Measurements from ENCODE around the gene FOXS1. TPM values are rescaled to one million over a fixed set of nuclear protein-coding genes. Genes with fewer than 3 reads are reported as not detected.
A peak's percentile ranks its signal among the peaks of the same experiment; 100 is the strongest.

The FOXS1 gene
- total RNA-seq, 1 donor from 2014 or later, result 26.0 TPM

DNA sequence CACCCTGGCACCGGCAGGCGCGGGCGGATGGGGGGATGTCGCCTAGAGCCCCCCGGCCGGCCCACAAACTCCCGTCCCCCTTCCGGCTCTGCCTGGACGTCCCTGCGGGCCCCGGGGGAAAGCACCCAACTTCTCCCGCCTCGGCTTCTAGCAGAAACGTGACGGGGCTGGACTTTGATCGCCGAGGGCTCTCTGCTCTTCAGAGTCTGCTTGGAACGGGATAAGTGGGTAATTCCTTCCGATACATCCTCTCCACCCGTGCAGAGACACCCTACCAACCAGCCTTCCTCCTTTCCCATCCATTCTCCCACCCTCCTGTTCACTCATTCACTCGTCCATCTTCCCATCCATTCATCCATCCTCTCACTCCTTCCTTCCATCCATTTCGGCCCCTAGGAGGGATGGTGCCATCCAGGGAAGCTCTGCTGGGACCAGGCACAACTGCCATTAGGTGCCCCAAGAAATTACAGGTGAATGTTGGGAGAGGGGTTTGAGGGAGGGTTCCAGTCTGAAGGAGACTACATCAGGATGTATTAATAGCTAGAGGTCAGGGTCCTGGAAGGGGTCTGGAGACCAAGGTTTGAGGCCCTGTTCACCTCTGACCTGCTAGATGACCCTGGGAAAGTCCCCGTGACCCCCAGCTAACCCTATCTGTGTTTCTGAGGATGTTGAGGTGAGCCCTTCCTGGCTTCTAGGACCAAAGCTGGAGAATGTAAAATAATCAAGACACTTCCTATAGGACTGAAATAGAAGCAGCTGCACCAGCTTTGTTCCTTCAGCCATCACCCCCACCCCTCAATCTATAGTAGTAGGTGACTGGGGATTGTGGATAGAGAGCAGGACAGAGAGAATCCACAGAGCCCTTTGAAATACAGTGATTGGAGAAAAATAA, 25.6 kb upstream of the FOXS1 start:
- peaks cover 20% of the 10 kb centered on the region for H3K27me3 Mint-ChIP-seq (ENCODE audit: low read depth, unreplicated experiment)
- H3K79me2 ChIP-seq (ENCODE audit: insufficient read depth, low read length), result no peaks in the 10 kb centered on the region
- H4K20me1 ChIP-seq (ENCODE audit: insufficient read depth, low read length), result no peaks in the 10 kb centered on the region
- no peaks in the 10 kb centered on the region for H3K36me3 ChIP-seq (ENCODE audit: insufficient read depth, low read length)
- H2AFZ ChIP-seq (ENCODE audit: low read depth, low read length), result peak overlapping the region; percentile 94
- H3K4me3 Mint-ChIP-seq (ENCODE audit: unreplicated experiment), result peak overlapping the region; percentile 82
- DNase-seq (ENCODE audit: low read depth), result no peak
- peak overlapping the region; percentile 90 for H3K4me2 ChIP-seq (ENCODE audit: low read length)
- no peaks in the 10 kb centered on the region for H3K9me3 ChIP-seq (ENCODE audit: insufficient read depth, low read depth, low read length)
- no peak for FAIRE-seq
- H3K36me3 Mint-ChIP-seq (ENCODE audit: low read depth, unreplicated experiment), result peaks cover 2% of the 10 kb centered on the region
- peaks cover 2% of the 10 kb centered on the region for H3K9me3 Mint-ChIP-seq (ENCODE audit: unreplicated experiment)
- H3K9ac ChIP-seq (ENCODE audit: low read length), result peak overlapping the region; percentile 71
- peaks cover 4% of the 10 kb centered on the region for H3K4me1 Mint-ChIP-seq (ENCODE audit: low read depth, unreplicated experiment)
- peak overlapping the region; percentile 56 for H3K27ac Mint-ChIP-seq (ENCODE audit: unreplicated experiment)
- no peak overlapping the region for H3K27ac ChIP-seq (ENCODE audit: low read depth, low read length)
- TF ChIP-seq, protein P1, sequence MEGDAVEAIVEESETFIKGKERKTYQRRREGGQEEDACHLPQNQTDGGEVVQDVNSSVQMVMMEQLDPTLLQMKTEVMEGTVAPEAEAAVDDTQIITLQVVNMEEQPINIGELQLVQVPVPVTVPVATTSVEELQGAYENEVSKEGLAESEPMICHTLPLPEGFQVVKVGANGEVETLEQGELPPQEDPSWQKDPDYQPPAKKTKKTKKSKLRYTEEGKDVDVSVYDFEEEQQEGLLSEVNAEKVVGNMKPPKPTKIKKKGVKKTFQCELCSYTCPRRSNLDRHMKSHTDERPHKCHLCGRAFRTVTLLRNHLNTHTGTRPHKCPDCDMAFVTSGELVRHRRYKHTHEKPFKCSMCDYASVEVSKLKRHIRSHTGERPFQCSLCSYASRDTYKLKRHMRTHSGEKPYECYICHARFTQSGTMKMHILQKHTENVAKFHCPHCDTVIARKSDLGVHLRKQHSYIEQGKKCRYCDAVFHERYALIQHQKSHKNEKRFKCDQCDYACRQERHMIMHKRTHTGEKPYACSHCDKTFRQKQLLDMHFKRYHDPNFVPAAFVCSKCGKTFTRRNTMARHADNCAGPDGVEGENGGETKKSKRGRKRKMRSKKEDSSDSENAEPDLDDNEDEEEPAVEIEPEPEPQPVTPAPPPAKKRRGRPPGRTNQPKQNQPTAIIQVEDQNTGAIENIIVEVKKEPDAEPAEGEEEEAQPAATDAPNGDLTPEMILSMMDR (IDR thresholded peaks at IDR 0.05; ENCODE audit: insufficient read depth, low read depth, low read length), result no peak
- peak; percentile 64 for TF ChIP-seq EZH2 (IDR thresholded peaks at IDR 0.05; ENCODE audit: insufficient read depth, low read length)
- H3K4me1 ChIP-seq (ENCODE audit: insufficient read depth, low read length), result peaks cover 8% of the 10 kb centered on the region
- H3K4me3 ChIP-seq (ENCODE audit: insufficient read depth, low read depth, low read length), result peak overlapping the region; percentile 58
- H3K27me3 ChIP-seq (ENCODE audit: insufficient read depth, low read length), result peaks cover 18% of the 10 kb centered on the region

DNA sequence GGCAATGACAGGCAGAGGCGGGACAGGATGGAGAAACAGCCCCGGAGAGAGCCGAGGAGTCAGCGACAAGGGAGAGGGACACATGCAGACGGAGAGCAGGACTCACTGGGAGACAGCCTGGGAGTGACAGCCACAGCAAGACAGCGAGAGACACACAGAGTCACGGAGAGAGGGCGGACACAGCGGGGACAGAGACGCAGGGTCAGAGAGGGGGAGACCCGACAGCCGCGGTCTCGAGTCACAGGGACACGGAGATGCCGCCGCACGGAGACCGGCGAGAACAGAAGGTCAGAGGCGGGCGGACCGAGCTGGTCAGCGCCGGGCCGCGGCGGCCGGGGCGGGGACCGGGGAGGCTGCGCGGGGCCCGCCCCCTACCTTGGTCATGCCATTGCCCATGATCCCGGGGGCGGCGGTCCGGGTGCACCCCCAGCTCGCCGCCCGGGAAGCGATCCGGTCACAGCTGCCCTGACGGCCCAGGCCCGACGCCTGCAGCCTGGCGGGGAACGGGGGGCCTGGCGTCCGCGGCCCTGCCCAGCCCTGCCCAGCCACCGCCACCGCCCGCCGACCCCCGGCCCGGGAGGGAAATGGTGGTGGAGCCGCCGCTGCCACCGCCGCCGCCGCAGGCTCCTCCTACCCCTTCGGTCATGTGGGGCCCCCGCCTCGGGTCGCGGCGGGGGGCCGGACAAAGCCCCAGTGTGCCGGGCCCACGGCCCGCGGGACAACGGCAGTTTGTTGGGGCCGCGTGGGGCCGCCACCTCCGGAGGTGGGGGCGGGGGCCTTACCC, 24.7 kb upstream of the FOXS1 start, which contains the start of the genes DUSP15 and TTLL9:
TSS of gene DUSP15 (minus strand) at position 586 of the 784 bp plus-strand sequence. CDS start at position 396, 190 bp downstream.
TSS of gene TTLL9 (plus strand) at position 693 of the 784 bp plus-strand sequence. CDS start 493 bp downstream, outside the sequence.
- Mint-ChIP-seq H3K27ac (ENCODE audit: unreplicated experiment) (peak within 1 kb of the TSS; percentile 89), H3K9me3 (ENCODE audit: unreplicated experiment) (peaks cover 2% of the 10 kb centered on the region), H3K27me3 (ENCODE audit: low read depth, unreplicated experiment) (peaks cover 20% of the 10 kb centered on the region), H3K4me1 (ENCODE audit: low read depth, unreplicated experiment) (peaks cover 4% of the 10 kb centered on the region), H3K4me3 (ENCODE audit: unreplicated experiment) (peak within 1 kb of the TSS; percentile 91), H3K36me3 (ENCODE audit: low read depth, unreplicated experiment) (peaks cover 2% of the 10 kb centered on the region)
- Histone ChIP-seq H3K36me3 (ENCODE audit: insufficient read depth, low read length) (no peaks in the 10 kb centered on the region), H3K4me2 (ENCODE audit: low read length) (peak within 1 kb of the TSS; percentile 90), H3K4me3 (ENCODE audit: insufficient read depth, low read depth, low read length) (peak within 1 kb of the TSS; percentile 58), H3K27me3 (ENCODE audit: insufficient read depth, low read length) (peaks cover 18% of the 10 kb centered on the region), H3K9ac (ENCODE audit: low read length) (peak within 1 kb of the TSS; percentile 71), H2AFZ (ENCODE audit: low read depth, low read length) (peak within 1 kb of the TSS; percentile 94), H3K4me1 (ENCODE audit: insufficient read depth, low read length) (peaks cover 8% of the 10 kb centered on the region), H3K27ac (ENCODE audit: low read depth, low read length) (no peak within 1 kb of the TSS), H3K79me2 (ENCODE audit: insufficient read depth, low read length) (no peaks in the 10 kb centered on the region), H3K9me3 (ENCODE audit: insufficient read depth, low read depth, low read length) (no peaks in the 10 kb centered on the region), H4K20me1 (ENCODE audit: insufficient read depth, low read length) (no peaks in the 10 kb centered on the region)
- DNase-seq (ENCODE audit: low read depth) (no peak), FAIRE-seq (no peak)
- peak; percentile 91 for TF ChIP-seq EZH2 (IDR thresholded peaks at IDR 0.05; ENCODE audit: insufficient read depth, low read length)
- TF ChIP-seq, protein P1 (IDR thresholded peaks at IDR 0.05; ENCODE audit: insufficient read depth, low read depth, low read length), result no peak
